HG02973 (cell line): ENCODE measurements around the gene BCAR1.
"Not testable (repeated sequence)": the region's sequence is repeated elsewhere in the genome, so short reads cannot be mapped to it uniquely, and the experiment has no call there.

ENCODE experiments used
- ATAC-seq: cut with Tn5 transposase; IDR thresholded peaks from one replicate; pipeline ENCODE4 v1.9.1; 2021; ENCODE audit warnings: moderate library complexity; ENCODE audit not compliant: unreplicated experiment

Gene BCAR1

GRCh38 chr16:75256696-75257343 is 5.4 kb upstream of the BCAR1 start:
- no peak for ATAC-seq

DNA sequence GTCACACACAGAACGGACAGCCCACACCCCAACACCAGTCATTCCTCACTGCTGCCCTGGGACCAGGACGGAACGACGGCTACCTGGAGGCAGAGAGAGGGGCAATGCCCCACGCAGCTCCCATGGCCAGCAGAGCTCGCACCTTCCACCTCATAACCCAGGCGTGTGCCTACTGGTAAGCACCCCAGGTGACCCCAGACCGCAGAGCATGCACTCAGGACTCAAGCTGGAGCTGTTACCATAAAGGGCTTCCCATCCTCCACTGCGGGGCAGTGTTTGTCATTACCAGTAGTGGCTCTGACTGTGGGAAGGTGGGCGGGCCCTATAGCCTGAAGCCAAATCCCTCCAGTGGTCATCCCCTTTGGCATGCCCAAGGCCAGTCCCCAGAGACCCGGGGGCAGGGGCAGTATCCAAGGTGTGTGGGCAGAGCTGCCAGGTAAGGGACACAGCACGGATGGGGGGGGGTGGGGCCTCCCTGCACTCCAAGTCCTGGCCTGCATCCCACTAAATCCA is 4.7 kb upstream of the BCAR1 start:
- ATAC-seq, result no peak

GRCh38 chr16:75254359-75254837 is 3.0 kb upstream of the BCAR1 start:
- no peak for ATAC-seq

- ATAC-seq, result no peak
Measured at GRCh38 chr16:75252946-75253911, 1.8 kb upstream of the BCAR1 start.

GRCh38 chr16:75252049-75252864 is 833 bp upstream of the BCAR1 start:
- ATAC-seq, result no peak

- ATAC-seq, result peak; percentile 43
Measured at GRCh38 chr16:75250809-75251279, 580 bp downstream of the BCAR1 start.

GRCh38 chr16:75250089-75250808 is 1.2 kb downstream of the BCAR1 start:
- ATAC-seq, result no peak

DNA sequence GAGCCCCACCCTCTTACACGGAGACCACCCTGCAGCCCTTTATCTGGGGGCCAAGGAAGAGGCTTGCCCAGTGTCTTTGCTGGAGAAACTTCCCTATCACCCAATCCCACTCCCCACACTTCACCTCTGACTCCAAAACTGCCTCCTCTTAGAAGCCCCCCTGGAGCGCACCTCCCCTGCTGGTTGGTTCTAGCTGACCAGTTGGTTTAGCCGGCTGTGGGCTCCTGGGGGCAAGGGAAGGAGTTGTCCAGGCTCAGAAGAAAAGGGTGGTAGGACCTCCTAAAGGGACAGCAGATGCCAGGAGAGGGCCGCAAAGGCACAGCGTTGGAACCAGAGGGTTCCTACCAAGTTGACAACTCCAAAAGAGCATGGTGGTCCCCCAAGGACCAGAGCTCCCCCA is 2.0 kb downstream of the BCAR1 start:
- ATAC-seq, result no peak

DNA sequence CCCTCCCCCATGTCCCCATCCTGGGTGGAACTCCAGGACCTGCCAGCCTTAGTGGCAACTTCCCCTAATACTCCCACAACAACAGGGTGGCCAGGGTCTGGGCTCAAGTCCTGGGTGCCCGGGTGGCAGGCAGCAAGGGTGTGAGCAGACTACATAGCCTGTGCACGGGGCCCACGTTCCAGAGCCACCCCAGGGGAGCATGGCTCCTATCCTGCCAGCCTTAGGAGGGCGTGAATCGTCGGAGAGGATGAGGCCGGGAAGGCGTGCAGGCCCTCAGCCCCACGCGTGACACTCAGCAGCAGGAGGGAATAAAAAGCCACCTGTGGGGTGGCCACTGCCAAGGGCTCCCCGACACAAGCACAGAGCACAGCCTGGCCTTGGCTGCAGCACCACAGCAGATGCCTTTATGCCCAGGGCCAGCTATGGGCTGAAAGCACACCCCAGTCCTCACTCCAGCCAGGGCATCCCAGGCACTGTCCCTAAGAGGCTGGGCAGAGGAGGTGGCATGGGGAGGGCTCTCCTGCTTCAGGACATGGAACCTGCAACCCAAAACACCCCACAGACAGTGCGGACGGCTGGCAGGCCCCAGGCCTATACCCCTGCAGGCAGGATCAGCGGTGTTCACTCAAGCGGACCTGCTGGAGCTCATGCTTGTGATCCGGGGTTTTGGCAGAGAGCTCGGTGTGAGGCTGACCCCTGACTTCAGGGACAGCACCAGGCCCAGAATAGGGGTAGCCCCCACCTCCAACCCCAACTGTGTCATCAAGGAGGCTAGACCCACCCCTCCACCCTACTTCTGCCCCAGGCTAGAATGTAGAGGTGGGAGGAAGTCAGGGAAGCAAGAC is 2.7 kb downstream of the BCAR1 start:
- no peak for ATAC-seq

GRCh38 chr16:75248142-75248535 is 3.3 kb downstream of the BCAR1 start:
- ATAC-seq, result no peak

DNA sequence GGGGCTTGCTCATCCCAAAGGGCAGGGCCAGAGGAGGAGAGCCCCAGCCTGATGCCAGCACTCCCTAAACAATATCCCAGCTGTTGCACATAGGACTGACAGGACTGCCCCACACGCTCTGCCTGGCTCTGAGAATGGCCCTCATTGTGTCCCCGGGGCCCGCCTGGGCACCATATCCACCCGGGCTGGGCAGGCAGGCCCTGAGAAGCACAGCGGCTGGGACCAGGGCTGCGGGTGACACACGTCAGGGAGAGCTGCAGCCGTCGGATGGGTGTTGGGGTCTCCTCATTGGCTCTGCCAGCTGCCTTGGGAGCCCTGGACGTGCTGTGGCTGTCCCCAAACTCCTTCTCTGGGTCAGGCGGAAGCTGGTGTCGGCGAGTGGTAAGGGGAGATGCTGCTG is 4.2 kb downstream of the BCAR1 start:
- no peak for ATAC-seq

- no peak for ATAC-seq
Measured at GRCh38 chr16:75246504-75247205, 4.8 kb downstream of the BCAR1 start.

DNA sequence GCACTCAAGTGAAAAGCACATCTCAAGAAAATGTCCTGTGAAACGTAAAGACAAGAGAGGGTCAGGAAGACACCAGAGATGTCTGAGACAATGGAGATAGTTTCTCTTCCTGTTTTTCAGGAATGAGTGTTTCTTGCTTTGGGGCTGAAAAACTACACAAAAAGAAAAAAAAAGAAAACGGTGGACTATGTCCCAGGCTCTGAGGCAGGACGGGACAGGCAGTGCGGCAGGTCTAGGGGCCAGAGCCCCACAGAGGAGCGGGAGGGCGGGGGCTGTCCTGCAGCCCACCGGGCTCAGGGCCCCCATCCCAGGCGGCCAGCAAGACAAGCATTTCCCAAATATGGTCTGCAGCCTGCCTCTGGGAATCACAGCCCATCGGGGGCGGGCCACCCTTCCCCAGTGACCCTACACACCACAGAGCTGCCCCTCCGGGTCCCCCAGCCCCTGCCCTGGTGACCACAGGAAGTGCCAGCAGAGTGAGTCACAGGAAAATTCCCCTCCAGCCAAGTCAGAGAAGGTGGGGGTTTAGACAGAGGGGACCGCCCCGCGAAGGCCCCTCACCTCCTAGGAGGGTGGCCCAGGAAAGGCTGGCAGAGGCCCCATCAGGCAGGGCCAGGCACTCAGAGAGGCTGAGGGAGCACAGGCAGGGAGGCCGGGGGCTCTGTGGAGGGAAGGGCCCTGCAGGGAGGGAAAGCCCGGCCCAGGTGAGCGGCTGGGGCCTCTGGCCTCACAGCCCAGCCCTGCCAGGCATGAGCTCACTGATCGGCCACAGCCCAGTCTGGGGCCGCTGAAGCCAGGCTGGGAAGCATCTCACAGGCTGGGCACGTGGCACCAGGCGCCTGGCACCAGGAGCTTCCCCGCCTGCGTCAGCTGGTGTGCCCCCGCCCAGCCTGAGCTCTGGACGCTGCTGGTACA is 6.3 kb downstream of the BCAR1 start:
- ATAC-seq, result no peak

- no peak for ATAC-seq
Measured at GRCh38 chr16:75244225-75244809, 7.1 kb downstream of the BCAR1 start.

DNA sequence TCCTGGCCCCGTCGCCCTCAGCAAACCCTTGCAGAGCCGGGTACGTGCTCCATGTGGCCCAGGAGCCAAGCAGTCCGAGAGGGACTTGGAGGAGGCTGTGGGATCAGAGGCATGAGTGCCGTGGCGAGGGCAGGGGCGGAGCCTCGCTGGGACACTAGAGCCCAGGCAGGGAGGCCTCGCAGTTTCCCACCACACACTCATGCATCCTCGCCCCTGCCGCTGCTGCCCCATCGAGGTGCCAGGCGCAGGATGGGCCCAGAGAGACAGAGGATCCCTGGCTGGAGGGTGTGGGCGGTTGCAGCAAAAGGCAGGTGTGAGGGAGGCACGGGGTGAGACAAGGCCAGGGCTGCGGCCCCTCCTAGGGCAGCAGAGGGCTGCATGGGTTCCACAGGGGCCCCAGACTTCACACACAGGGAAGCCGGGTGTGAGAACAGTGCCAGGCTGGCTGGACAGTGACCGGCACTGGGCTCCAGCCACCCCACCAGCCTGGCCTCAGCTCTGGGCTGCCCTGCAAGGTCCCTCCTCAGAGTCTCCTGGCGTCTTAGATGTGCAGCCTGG is 7.7 kb downstream of the BCAR1 start:
- no peak for ATAC-seq

DNA sequence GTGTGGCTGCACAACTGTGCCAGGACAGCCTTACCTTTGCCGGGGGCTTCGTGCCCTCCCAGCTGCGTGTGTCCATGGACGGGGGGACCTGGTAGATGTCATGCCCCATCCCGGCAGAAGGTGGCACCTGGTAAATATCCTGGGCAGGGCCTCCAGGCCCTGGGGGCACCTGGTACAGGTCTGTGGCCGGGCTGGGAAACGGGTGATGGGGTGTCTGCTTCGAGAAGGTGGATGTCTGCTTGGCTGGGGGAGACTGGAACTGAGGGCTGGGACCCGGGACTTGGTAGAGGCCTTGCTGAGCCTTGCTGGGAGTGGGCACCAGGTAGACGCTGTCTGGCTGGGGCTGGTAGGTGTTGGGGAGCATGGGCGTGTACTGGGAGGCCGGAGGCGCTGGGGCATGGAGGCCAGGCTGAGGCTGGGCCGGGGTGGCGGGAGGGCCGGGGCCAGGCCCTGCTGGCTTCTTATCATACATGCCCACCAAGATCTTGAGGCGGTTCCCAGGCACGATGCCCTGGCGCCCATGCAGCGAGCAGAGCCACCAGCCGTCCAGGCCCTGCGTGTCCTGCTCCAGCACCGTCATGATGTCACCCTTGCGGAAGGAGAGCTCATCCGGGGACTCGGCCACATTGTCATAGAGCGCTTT is 8.9 kb downstream of the BCAR1 start:
- not testable (repeated sequence) for ATAC-seq
